NCI-H446 treated with DMSO at 0.1 percent for 48 hours (cell line): Measurements from ENCODE around the gene TUBGCP3.

Experiments
- DNase-seq: peaks from one replicate; lab custom pipeline; 2025; lab: John Stamatoyannopoulos, UW

The TUBGCP3 gene

DNA sequence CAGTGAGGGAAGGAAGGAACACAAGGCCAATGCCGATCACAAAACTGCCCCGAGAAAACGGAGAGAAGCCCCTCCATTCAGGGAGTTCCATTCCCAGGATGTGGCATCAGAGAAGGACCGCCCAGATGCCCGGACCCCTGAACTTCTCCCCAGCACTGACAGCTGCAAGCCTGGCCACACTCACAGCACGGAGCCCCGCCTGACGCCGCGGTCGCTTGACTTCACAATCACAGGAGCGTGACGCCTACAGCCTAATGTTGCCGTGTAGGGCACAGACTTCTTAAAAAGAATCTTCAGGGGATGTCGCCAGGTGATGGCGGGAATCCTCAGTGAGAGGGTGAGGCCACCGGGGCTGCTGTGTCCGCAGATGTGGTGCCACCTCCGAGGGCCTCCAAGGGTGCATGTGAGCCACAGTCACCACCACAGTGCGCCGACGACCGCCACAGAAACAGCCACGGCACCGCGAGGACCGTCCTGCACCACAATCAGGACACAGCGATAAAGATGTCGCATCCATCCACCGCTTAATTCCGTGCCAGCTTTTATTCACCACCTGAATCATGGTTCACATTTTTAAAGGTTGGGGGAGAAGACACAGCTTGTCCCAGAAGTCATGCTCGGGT is 134.6 kb downstream of the TUBGCP3 start:
- no peak for DNase-seq

DNA sequence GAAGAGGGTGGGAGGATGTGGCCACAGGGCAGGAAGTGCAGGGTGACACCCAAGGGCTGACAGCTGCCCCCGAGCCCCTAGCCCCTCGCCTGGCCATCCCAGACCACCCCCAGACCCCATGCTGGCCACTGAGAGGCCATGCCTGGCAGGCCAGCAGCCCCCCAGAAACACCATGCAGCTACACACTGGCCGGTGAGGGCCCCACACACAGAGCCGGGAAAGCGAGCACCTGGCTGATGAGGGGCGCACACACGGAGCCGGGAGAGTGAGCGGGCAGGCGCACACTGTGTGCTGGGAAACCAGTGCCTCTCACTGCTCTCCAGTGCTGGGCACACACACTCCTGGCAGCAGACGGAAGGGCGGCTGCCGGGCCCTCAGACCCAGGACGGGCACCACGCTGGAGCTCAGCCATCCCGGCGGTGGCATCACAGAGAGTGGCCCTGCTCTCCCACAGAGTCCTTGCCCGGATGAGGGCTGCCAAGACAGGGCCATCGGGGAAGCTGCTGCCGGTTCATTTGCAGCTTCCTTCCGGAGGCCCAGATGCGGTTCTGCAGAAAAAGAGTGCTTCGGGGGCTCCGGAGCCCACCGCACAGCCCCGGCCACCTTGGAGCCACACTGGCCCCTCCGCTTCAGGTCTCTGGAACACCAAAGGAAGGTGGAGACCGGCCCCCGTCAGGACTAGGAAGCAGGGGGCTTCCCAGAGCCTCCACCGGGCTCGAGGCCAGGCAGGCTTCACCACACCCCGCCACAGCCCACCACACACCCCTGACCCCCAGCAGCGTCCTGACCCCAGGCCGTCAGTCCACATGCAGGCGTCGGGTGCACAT is 135.4 kb downstream of the TUBGCP3 start:
- no peak for DNase-seq

GRCh38 chr13:112451512-112452379 is 136.2 kb downstream of the TUBGCP3 start:
- DNase-seq = no peak

DNA sequence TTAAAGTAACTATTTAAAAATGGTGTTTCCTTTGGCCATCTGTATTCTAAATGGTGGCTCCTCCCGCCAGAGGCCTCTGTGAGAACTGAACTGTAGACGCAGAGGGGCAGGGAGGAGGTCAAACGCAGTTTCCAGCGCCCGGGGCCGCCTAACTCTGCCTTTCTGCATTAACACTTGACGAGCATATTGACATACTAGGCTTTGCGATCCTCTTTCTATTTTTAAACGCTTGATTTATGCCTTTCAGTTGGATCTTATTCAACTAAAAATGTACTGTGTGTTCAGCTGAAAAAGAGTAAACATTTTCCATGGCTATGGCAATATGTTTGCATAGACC is 137.1 kb downstream of the TUBGCP3 start:
- DNase-seq = no peak

DNA sequence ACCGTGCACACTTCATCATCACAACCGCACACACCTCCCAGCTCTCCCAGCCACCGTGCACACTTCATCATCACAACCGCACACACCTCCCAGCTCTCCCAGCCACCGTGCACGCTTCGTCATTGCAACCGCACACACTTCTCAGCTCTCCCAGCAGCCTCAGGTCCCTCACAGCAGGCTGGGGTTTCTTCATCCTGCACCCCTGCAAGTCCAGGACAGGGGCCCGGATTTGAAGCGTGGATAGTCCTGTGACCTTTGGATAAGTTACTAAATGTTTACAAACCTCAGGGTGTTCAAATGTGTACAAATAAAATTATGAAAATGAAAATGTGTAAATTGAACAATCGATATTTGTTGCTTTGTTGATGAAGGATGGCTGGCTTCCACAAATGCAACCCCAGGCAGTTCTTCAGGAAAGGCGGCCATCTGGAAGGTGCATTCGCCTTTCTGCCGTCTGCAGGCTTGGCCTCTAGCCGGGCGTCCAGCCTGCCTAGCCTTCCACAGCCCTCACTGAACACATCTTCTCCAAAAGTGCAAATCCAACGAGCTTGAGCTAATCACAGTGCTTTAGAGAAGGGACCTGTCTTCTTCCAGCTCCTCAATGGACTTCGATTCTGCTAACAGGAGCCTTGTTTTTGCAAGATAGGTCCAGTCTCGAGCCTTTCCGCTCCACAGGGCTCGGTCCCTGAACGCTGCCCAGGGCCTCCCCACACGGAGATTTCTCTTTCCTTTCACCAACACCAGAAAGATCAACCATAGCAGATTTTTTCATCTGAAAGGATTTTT is 137.6 kb downstream of the TUBGCP3 start:
- DNase-seq = no peak

DNA sequence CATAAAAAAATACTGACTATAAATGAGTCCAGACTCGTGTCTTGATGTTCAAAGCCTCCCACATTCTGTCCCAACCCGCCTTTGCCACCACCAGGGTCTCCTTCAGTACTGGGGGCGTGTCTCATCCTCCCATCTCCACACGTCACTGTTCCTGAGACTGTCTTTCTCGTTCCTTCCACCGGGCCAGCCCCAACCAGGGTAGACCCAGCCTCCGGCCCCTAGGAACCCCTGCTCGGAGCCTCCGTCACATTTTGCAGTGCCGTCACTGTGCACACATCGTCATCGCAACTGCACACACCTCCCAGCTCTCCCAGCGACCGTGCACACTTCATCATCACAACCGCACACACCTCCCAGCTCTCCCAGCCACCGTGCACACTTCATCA is 138.4 kb downstream of the TUBGCP3 start:
- no peak for DNase-seq

GRCh38 chr13:112448621-112449544 is 139.1 kb downstream of the TUBGCP3 start:
- no peak for DNase-seq

GRCh38 chr13:112447761-112448603 is 140.0 kb downstream of the TUBGCP3 start:
- DNase-seq = no peak

GRCh38 chr13:112447306-112447705 is 140.6 kb downstream of the TUBGCP3 start:
- DNase-seq = no peak

- no peak for DNase-seq
Measured at GRCh38 chr13:112446867-112447266, 141.1 kb downstream of the TUBGCP3 start.

- no peak for DNase-seq
Measured at GRCh38 chr13:112446347-112446861, 141.5 kb downstream of the TUBGCP3 start.

DNA sequence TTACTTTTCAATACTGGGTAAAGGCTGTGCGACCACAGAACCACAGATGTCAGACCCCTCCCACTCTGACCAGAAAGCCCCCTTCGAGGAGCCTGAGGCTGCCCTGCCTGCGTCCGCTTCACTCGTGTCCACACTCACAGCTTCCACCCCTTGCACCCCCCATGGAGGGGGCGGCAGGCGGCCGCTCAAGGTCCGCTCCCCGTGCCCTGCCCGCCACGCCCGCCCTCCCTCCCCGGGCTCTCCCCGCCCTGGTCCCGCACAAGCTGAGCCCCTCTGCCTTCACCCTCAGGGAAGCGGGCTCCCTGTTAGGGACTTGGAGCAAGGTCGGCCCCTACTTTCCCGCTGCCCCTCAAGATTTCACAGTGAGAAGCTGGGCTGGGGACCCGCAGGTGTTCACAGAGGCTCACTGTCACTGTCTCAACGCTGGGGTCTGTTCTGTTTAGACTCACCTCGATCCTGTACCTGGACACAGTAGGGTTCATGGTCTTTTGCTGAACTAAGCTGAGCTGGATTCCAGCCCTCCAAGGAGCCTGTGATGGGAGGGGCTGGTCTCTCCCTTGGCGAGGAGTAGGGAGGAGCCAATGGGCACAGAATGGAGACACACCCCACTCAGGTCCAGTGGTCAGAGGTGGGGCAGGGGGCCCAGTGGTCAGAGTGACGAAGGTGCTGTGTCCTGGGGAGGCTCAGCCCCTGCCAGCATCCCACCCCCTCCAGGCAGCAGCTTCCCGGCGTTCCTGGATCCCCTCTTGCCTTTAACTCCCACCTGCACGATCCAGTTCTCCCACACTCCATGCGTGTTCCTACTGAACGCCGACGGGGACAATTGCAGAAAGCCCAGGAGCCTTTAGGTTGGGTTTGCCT is 142.3 kb downstream of the TUBGCP3 start:
- DNase-seq = no peak

GRCh38 chr13:112444416-112445399 is 143.2 kb downstream of the TUBGCP3 start:
- no peak for DNase-seq

DNA sequence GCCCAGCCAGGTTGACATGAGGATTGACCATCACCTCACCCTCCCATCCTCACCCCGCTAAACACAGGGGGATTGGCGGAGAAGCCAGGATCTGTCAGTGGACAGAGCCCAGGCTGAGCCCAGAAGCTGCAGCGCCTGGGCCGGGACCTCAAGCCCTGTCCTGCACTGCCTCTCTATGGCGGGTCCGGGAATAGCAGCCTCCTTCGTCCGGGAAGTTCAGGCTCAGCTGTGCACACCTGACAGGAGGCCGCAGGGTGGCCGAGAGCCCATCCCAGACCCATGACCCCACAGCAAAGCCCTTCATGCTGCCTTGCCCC is 144.0 kb downstream of the TUBGCP3 start:
- no peak for DNase-seq

DNA sequence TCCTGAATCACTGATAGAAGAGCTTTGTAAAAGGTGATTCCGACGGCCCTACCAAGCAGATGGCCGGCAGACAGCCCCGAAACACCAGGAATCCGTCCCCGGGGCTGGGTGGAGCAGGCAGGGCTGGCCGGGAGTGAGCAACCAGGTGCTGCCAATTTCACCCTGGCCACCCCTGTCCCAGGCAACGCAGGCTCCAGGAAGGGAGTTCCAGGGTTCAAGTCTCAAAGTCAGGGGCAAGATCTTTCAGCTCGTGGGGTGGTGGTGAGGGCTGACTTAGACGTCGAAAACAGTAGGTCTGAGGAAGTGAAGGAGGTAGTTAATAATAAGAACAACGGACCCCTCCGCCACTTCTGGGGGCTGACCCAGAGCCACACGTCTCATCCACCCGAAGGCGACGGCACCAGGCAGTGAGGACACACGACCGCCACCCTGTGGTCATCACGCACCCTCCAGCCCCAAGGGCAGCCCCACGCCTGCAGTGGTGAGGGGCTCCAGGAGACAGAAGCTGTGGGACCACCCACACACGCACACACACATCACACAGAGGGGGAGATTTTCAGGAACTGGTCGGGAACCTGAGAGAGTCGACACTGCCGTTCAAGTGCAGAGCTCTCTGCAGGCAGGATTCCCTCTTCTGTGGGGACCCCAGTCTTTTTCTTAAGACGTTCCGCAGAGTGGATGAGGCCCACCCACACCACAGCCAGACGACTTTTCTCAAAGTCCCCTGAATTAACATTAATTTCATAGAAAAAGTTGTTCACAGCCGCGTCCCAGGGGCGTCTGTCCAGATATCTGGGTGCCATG is 144.6 kb downstream of the TUBGCP3 start:
- DNase-seq = no peak

DNA sequence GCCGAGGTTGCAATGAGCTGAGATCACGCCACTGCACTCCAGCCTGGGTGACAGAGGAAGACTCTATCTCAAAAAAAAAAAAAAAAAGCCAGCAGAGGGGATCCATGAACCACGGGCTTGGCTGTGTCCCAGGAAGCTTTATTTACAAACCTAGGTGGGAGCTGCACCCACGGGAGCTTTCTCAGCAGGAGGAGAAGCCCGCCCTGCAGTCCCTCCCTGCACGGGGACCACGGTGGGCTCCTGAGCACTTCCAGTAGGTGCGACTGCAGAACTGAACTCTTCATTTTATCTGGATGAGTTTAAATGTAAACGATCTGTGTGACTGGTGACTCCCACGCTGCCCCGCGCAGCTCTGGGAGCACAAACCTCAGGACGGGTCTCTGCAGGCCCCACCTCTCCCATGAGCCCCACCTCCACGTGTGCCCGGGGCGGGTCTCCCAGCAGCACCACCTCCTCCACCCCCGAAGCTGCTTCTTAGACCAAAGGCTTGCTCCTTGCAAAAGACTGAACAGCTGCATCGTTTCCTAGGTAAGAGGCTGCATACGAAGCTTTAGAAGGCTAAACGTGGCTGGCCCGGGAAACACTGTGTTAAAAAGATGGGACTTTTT is 145.4 kb downstream of the TUBGCP3 start:
- DNase-seq = no peak
